GM20431 (cell line): ENCODE results near the gene SAG.

Experiments used
- in situ Hi-C: fragments of 300-500 bp; cut with MseI, MboI; formaldehyde crosslinking; loops from one replicate; pipeline ENCODE4 v1.15.0; 2020; ENCODE audit warnings: low sequenced_read_pairs; ENCODE audit not compliant: unreplicated experiment

SAG gene

DNA sequence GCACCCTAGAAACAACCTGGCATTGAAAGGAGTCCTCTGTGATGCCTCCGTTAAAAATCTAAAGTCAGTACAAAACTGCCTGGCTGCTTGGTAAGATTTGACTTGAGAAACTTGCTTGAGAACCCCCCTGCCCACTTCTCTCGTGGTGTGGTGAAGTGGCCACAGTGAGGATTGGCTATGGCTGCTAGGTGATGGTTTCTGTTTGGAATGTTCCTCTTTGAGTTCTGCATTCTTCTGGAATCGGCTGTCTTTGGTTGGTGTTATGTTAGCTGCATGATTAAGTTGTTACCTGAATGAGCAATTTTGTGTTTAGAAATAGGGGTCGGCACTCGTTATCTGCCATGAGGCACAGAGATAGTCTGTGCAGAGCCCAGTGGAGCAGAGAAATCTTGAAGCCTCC, 21.7 kb upstream of the SAG start:
- in situ Hi-C loops = no loop called here

DNA sequence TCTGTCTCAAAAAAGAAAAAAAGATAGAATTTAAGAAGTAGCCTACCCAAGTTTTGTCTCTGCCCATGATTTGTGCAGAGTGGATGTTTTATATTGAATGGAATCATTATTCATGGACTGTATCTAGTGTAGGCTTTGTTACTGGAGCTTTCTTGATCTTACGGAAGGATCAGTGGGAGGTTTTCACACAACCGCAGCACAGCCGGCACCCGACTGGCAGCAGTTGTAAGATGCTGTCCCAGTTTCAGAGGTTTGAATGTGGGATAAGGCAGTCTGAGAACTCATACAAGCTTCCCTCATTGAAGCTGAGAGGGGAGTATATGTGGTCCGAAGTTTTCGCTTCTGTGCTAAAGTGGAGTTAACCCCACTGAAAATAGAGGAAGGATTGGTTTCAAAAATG, 19.7 kb upstream of the SAG start:
- in situ Hi-C loops = no loop called here

DNA sequence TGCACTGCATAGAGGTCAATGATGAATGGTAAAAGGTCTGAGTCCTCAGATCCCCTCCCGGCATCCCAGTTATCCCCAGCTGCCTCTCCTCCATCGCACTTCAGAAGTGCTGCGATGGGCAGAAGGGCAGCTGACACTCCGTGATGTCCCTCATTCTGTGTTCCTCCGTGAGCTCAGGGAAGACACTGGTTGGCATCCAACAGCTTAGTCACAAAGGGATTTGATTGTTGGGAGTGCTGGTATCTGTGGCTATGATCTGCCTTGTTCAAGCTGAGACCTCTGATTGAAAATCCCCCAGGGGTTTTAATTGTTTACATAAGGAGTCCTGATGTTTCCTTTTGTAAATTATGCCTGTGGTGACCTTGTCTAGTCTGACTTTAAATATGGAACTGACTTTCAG, 19.0 kb upstream of the SAG start:
- in situ Hi-C loops = no loop called here

DNA sequence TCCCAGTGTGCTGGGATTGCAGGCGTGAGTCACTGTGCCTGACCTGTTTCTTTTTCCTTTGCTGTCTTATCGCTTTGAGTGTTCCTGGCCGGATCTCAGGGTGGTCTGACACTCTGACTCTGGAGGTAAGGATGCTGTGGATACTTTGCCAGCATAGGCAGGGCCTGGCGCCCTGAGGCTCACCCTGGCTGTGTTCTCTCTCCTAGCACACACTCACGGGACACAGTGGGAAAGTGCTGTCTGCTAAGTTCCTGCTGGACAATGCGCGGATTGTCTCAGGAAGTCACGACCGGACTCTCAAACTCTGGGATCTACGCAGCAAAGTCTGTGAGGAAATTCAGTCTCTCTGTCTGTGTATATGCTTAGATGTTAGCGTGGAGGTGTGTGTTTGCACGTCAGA, 18.0 kb upstream of the SAG start:
- in situ Hi-C loops = no loop called here

DNA sequence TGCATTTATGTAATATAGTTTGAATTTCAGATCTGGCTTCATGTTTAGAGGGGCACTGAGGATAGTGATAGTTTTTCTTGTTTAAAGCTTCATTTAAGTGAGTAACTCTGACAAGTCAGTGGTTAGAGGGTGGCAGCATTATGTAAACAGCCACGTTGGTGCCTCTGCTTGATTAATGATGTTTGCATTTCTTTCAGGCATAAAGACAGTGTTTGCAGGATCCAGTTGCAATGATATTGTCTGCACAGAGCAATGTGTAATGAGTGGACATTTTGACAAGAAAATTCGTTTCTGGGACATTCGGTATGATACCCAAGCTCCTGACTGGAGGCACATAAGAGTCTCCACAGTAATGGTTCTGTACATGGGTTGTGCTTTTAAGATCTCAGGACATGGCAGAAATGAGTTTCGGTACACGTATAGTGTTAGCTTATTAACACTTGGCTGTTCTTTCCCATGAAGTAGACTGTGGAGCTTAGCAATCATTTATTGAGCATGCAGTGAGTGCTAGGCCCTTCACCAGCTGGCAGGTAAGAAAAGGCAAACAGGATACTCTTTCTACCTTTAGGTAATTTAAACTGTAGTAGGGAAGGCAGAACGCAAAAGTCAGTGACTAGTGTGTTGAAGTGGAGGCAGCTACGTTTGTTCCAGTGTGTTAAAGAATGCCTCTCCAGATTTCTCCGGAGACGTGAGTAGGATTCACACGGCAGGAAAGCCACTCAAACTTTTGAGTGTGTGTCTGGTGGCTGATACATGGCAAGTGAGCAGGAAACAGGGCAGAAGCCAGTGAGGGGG, 17.4 kb upstream of the SAG start:
- in situ Hi-C loops = no loop called here

DNA sequence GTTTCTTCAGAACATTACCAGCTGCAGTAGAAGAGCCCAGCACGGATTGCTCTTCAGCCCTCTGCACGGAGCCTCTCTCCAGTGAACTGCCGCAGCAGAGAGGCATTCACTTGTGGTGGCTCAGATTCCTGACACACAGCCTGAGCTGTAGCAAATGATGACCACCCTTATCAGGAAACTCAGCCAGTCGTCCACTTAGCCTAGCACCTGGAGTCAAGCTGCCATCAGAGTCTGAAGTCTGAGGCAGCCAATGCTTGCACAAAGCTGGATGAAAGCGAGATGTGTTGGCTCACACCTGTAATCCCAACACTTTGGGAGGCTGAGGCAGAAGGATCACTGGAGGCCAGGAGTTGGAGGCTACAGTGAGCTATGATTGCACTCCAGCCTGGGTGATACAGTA, 11.7 kb upstream of the SAG start:
- in situ Hi-C loops = no loop called here

DNA sequence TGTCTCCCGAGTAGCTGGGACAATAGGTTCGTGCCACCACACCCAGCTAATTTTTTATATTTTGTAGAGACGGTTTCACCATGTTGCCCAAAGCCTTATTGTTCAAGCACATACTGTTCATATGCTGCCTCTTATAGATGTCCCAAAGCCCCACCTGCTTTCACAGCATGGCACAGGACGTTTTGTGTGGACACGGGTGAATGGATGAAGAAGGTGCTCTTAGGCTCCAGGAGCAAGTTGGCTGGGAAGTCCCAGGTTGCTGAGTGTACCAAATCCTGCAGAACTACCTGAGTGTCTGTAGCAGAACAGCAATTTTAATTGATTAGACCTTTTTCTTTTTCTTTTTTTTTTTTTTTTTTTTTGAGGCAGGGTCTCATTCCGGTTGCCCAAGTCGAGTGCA, 10.5 kb upstream of the SAG start:
- in situ Hi-C loops = no loop called here

DNA sequence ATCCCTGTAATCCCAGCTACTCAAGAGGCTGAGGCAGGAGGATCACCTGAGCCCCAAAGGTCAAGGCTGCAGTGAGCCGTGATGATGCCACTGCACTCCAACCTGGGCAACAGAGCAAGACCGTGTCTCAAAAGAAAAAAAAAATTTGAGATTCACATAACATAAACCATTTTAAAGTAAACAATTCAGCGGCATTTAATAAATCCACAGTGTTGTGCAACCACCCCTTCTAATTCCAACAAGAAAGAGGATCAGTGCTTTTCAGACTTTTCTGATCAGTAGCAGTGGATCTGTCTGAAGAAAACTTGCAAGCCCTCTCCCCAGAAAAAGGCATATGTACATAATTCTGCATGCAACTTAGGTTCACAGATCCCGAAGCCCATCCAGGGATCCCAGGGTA, 7.2 kb upstream of the SAG start:
- in situ Hi-C loops = no loop called here

DNA sequence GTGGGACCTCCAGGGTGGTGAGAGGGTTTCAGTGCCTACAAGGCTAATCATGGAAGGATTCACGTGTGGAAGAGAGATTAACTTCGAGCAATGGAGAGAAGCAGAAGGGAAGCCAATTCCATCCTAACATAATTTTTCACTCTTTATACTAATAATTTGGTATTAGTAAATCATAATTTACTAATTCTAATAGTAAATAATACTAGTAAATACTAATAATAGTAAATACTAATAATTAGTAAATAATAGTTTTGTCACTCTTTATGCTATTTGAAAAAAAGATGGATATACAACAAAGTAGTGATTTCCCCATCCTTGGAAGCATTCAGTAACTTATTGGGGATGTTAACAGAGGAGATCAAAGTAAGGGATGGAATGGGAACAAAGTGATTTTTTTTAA, 6.4 kb upstream of the SAG start:
- in situ Hi-C loops = no loop called here

DNA sequence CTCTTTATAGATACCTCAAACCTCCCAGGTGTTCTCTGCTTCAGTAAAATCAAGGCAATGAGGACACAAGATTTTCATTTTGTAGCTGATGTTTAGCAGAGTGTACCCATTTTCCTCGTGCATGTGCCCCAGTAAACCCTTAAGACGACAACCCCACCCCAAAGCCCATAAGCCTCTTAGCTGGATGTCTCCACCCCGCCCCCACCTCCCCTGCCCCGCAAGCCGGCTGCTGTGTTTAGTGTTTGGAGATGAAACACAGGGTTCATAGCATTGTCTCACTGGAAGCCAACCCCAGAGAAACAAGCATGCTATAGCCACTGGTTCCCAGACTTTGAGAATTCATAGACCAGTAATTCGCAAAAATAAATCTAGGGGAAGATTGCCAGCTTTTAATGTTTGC, 5.8 kb upstream of the SAG start:
- in situ Hi-C loops = no loop called here

DNA sequence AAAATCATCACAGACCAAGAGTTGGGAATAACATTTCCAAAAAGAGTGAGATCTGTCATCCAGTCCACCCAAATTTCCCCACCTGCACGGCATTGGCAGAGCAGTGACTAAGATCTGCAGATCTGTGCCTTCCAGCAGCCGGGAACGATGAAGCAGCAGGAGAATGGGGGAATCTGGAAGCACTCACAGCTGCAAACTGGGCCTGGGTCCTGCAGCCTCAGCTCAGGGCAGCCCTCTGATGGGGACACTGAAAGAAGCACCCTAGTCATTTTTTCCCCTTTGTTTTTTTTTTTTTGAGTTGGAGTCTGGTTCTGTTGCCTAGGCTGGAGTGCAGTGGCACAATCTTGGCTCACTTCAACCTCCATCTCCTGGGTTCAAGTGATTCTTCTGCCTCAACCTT, 4.4 kb upstream of the SAG start:
- in situ Hi-C loops = no loop called here

DNA sequence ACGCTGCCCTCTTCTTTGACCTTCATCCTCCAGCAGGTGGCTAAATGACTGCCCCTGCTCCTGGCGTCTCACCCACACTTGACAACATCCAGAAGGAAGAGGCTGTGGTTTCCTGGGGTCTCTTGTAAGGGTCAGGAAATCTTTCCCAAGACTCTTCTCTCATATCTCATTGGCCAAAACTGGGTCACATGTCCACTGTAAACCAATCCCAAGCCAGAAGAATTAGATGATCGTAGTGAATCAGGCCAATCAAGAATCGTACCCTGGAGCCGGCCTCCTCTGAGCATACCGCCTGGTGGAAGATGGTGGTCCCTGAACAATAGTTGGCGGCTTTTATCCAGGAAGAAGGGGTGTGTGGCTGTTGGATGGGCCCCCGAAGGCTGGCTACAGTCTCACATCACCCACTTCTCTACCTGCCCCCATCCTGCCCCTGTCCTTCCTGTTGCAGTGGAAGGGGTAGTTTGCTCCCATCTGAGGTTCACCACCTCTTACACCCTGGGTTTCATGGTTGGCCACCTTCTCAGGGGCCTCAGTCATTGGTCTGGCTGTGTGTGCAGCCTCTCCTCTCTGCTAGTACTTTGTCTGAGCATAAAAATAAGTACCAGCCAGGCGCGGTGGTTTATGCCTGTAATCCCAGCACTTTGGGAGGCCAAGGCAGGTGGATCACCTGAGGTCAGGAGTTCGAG, 3.8 kb downstream of the SAG start:
- in situ Hi-C loops = no loop called here

DNA sequence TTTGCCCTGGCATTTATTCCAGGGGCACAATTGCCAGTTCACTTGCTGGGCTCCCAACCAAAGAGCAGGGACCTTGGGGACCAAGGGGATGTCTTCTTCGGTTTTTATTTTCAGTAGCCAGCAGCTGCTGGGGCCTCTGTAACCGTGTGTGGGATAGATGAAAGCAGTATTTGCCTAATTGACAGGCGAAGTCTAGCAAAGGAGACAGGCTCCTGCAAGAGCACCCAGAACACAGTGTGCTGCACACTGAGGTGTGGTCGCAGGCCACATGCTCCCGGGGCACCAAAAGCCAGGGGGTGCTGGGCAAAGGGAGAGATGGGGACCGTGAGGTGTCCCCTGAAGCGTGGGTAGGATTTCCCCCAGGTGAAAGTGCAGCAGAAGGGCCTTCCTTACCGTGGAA, 5.3 kb downstream of the SAG start:
- in situ Hi-C loops = no loop called here

DNA sequence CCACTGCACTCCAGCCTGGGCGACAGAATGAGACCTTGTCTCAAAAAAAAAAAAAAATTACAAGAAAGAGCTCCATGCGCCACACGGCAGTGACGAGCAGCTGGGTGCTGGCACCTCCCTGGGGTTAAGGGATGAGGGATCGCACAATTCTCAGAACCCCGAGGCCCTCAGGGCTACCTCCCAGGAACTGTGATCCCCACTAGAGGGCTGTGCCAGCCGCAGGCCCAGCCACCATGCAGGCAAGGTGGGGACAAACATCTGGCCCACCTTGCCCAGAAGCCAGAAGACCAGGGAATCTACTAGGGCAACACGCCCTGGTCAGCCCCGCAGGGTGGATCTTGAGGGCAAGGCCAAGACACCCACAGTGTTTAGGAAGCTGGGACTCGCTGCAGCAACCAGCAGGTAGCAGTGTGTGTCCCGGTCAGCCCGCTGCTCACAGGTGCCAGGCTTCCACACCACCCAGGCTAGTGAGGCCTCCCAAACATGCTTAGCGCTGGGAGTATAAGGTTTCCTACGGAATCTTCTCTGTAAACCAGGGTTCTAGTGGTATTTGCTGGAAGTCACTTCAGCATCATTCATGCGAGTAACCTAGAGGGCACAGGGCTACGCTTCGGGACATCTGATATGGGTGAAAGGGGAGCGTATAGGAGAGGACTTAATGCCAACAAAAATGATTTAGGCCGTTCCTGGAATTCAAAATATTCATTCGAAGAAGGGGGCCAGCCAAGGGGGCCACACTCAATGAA, 6.7 kb downstream of the SAG start:
- in situ Hi-C loops = no loop called here

DNA sequence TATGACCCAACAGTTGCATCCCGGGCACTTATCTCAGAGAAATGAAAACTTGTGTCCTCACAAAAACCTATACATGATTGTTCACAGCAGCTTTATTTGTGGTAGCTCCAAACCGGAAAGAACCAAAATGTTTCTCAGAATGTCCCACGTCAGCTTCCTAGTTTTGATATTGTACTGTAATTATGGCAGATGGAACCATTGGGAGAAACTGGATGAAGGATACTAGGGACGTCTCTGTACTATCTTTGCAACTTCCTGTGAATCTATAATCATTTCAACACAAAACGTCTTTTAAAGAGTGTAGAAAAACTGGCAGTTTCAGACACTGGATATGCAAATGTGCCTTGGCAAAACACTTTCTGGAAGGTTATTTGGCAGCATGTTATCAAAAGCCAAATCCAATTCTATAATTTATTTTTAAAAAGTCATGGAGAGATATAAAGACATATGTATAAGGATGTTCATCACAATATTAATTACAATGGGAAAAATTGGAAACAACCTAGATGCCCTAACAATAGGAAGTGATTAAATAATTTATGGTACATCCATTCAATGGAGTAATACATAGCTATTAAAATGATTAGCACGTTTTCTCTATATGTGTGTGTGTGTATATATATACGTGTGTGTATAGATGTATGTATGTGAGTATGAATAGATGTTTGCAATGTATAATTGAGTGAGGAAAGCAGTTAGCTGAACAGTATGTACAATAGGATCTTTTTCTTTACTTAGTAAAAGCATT, 9.8 kb downstream of the SAG start:
- in situ Hi-C loops = no loop called here

DNA sequence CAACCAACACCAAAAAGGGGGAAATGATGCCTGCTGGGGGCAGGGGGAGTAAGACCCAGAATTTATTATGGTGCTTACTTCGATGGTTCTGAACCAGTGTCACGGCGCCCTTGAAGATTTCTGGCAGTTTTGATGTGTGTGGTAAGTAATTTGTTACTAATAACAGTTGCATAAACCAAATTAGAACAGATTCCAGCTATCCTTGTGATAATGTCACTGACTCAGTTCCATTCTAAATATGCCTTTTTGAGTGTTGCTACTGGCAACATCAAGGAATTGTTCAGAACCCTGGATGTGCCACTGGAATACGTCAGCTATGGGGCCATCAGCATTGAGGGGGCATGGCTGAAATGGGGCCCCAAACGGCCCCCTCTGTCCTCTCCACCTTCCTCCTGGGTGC, 11.6 kb downstream of the SAG start:
- in situ Hi-C loops = no loop called here

DNA sequence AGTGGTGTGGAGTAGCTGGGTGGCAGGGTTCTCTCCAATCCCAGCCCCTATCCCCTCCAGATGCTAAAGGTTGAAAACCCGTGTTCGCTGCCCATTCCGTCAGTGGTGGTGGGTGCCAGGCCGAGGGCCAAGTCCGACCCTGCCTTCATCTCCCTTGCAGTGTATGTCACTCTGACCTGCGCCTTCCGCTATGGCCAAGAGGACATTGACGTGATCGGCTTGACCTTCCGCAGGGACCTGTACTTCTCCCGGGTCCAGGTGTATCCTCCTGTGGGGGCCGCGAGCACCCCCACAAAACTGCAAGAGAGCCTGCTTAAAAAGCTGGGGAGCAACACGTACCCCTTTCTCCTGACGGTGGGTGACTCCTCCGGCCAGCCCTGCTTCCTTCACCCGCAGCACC, 12.9 kb downstream of the SAG start:
- in situ Hi-C loops = no loop called here

DNA sequence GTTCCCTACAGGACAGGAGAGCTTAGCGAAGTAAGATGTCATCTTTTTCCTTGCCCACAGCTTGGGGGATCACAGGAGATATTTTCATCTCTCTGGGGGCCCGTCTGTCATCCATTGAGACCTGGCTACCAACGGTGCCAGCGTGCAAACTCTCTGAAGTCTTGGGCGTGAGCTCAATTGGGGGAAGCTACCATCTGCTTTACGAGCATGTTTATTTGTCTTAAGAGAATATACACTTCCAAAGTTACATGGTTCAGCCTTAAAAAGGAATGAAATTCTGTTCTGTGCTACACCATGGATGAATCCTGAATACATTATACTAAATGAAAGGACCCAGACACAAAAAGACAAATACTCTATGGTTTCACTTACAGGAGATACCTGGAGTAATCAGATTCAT, 13.6 kb downstream of the SAG start:
- in situ Hi-C loops = no loop called here

DNA sequence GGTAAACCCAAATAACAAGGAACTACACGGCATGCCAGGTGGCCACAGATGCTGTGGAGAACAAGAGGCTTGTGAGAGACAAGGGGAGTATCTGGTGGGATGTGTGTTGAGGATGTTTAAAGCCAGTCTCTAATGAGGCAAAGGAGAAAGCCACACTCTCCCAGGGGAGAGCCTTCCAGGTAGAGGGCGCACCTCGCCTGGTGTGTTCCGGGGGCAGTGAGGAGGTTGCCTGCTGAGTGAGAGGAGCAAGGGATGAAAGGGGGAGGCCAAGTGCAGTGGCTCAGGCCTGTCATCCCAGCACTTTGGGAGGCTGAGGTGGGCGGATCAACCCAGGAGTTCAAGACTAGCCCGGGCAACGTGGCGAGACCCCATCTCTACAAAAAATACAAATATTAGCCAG, 16.2 kb downstream of the SAG start:
- in situ Hi-C loops = no loop called here

DNA sequence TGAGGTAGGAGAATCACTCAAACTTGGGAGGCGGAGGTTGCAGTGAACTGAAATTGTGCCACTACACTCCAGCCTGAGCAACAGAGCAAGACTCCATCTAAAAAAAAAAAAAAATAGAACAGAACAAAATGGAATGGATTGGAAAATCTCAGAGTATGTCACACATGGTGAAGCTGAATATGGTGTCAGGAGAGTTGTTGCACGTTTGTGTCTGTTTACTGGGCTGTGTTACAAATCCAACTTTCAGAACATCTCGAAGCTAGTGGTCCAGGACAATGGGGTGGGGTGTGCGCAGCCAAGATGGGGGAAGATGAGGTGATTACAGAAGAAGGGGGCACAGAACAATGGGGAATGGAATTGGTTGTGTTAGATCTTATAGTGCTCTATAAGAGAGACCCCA, 17.6 kb downstream of the SAG start:
- in situ Hi-C loops = no loop called here

DNA sequence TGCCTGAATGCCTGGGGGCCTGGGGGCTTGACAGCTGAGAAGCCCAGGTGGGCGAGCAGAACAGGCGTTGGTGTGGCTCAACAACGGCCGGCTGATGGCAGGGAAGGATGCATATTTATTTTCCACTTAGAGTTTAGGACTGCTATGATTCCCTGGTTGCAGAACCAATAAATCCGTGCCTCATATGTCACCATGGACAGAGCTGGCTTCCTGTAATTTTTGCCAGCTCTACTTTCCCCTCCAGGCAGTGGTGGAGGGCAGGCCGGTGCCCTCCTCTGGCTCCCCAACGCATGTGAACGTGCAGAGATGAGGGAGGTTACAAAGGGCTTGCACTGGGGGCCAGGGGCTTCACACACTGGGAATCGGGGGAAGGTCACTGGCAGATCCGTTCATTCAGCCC, 18.2 kb downstream of the SAG start:
- in situ Hi-C loops = no loop called here
